WERI-Rb-1 (cell line): ENCODE measurements around the gene AHDC1.

Source experiments
- DNase-seq: peaks from one replicate; pipeline ENCODE4 v3.0.0-alpha.2; 2020
- H3K27ac ChIP-seq: fragments of 250-450 bp; sonication (Bioruptor Pico); 2 replicates; pipeline ENCODE4 v1.5.1; 2020; ENCODE audit warnings: mild to moderate bottlenecking, moderate library complexity
- H3K27me3 ChIP-seq: fragments of 250-450 bp; sonication (Bioruptor Pico); 2 replicates; pipeline ENCODE4 v1.5.1; 2021; ENCODE audit warnings: mild to moderate bottlenecking, low read depth, moderate library complexity; ENCODE audit not compliant: insufficient read depth, severe bottlenecking
- H3K36me3 ChIP-seq: fragments of 250-450 bp; sonication (Bioruptor Pico); 2 replicates; pipeline ENCODE4 v1.5.1; 2020; ENCODE audit warnings: mild to moderate bottlenecking, moderate library complexity
- H3K4me3 ChIP-seq: 2 replicates; pipeline ENCODE4 v1.5.1; 2011; ENCODE audit warnings: low read depth, mild to moderate bottlenecking, control low read depth, low read length
- H3K9me3 ChIP-seq: fragments of 250-450 bp; sonication (Bioruptor Pico); 2 replicates; pipeline ENCODE4 v1.5.1; 2021; ENCODE audit warnings: mild to moderate bottlenecking, moderate library complexity; ENCODE audit not compliant: severe bottlenecking
- CTCF ChIP-seq: IDR thresholded peaks from 2 replicates; pipeline ENCODE4 v1.5.1; 2011; ENCODE audit warnings: low read depth, mild to moderate bottlenecking, control low read depth, inconsistent platforms, low read length

AHDC1 gene

GRCh38 chr1:27585684-27586083 lies 18.3 kb downstream of the AHDC1 start:
- Histone ChIP-seq H3K4me3 (no peak overlapping the region), H3K9me3 (no peaks in the 10 kb centered on the region), H3K27me3 (no peaks in the 10 kb centered on the region), H3K36me3 (peaks cover 11% of the 10 kb centered on the region), H3K27ac (no peak overlapping the region; the same call in 1 of the 2 replicates)
- TF ChIP-seq CTCF = no peak
- no peak for DNase-seq

- Histone ChIP-seq H3K9me3 (no peaks in the 10 kb centered on the region), H3K36me3 (peaks cover 9% of the 10 kb centered on the region), H3K27me3 (no peaks in the 10 kb centered on the region), H3K4me3 (no peak overlapping the region), H3K27ac (no peak overlapping the region)
- TF ChIP-seq CTCF = no peak
- no peak for DNase-seq
These were observed 19.5 kb downstream of the AHDC1 start for GRCh38 chr1:27584453-27584852.

GRCh38 chr1:27583479-27583878 lies 20.5 kb downstream of the AHDC1 start:
- DNase-seq = no peak
- Histone ChIP-seq H3K4me3 (no peak overlapping the region), H3K27ac (peak overlapping the region; percentile 76), H3K36me3 (peaks cover 5% of the 10 kb centered on the region), H3K9me3 (no peaks in the 10 kb centered on the region), H3K27me3 (no peaks in the 10 kb centered on the region)
- TF ChIP-seq CTCF = no peak

DNA sequence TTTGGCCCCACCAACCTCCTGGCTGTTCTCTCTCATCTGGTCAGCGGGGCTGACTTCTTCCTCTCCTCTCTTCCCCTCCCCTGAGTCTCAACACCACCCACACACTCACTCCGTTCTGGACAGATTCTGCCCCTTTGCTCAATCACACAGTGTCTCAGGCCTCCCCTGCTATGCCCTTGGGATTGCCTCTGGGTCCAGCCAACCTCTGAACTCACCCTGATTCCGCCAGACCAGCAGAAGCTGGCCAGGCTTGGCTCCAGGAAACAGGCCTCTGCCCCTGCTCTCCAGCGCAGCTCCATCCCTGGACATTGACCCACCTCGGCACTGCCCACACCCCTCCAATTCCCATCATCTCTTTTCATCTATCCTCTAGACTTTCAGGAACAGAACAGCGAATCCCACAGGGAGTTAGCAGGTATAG lies 22.1 kb downstream of the AHDC1 start:
- Histone ChIP-seq H3K9me3 (no peaks in the 10 kb centered on the region), H3K4me3 (no peak overlapping the region), H3K36me3 (peaks cover 5% of the 10 kb centered on the region; the same call in 1 of the 2 replicates), H3K27me3 (no peaks in the 10 kb centered on the region), H3K27ac (no peak overlapping the region)
- TF ChIP-seq CTCF = no peak
- DNase-seq = no peak

DNA sequence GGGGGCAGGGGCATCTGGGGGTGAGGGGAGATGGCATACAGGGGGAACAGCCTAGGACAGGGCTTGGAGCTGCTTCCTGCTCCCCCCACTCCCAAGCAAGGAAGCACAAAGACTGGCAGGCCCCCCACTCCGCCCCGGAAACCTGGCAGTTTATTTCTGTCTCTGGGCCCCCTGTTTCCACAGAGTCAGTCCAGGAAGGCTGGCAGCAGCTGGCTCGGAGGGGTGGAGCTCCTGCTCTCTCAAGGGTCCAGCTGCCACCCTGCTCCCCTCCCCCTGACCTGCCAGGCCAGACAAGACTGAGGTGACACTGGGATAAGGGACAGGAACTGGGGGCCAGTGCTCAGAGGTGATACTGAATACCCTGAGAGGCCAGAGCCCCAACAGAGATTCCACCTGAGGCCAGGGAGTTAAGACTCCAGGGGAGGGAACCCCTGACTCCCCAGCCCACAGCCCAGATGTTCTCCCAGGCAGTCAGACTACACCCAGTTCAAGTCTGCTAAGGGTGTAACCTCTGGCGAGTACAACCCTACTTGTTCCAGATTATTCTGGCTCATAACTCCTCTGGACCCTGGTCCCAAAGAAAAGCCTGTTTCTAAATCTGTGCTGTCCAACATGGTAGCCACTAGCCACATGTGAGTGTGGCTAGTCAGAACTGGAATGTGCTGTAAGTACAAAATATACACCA lies 26.3 kb downstream of the AHDC1 start:
- Histone ChIP-seq H3K27ac (peak overlapping the region; percentile 48; the same call in 1 of the 2 replicates), H3K27me3 (no peaks in the 10 kb centered on the region), H3K9me3 (no peaks in the 10 kb centered on the region), H3K36me3 (peaks cover 4% of the 10 kb centered on the region; the same call in 1 of the 2 replicates), H3K4me3 (no peak overlapping the region)
- no peak for TF ChIP-seq CTCF
- no peak for DNase-seq

DNA sequence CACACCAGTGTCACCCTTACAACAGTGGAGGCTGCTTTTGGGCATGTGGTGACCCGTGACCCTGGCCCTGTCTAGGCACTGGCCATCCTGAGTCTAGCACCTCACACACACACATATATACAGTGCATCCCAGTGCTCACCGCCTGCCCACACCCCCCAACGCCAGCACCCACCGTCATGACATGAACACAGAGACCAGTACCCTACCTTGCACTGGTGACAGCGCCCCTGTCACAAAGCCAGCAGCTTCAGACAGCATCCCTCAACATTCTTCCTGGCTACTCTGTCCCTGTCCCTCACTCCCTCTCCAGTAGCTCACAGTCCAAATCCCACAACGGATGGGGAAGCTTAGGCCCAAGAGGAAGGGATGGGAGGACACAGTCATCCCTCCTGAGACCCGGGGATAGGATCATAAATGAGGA lies 27.1 kb downstream of the AHDC1 start:
- peak overlapping the region; percentile 48 for H3K27ac ChIP-seq
- no peak overlapping the region for H3K4me3 ChIP-seq
- TF ChIP-seq CTCF = no peak
- H3K27me3 ChIP-seq = no peaks in the 10 kb centered on the region
- DNase-seq = no peak
- H3K9me3 ChIP-seq = no peaks in the 10 kb centered on the region
- H3K36me3 ChIP-seq = no peaks in the 10 kb centered on the region
